Measurements from ENCODE around the gene SNX32. TPM values are rescaled to one million over a fixed set of nuclear protein-coding genes. Genes with fewer than 3 reads are reported as not detected.

SNX32 gene
- polyA plus RNA-seq, 1 donor (not counting 4 experiments of a cell fraction or from before 2014, with no cell fraction given) = 0.12 TPM

DNA sequence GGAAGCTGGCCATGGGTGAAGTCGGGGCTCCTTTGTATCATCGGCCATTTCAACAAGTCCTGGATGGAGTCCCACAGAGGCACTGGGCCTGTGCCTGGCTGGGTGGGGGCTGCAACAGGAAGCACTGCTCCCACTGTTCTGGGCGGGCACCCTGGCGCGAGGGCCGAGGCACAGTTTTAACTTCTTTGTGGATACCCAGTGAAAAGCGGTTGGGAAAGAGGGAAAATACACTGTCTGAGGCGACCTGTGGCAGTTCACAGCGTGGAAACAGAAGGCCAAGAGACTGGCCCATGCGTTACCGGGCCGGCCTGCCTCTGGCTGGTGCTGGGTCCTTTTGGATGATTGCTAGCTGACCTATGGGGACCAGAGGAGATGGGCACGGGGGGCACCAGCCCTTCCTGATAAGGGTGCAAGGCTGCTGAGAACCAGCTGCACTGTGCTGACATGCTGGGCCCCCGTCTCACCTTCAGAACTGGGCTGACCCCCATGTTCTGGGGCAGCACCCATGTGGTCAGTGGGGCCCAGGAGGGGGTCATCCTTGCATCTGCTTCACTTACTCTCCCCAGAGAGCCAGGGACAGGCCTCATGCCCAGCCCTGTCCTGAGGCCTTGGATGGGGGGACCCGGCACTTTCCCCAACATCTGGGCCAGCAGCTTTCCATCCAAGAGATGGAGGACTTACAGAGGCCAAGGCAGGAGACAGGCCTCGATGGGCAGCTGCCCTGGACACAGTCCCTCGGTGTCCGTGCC lies 42.7 kb upstream of the SNX32 start:
- H3K9ac ChIP-seq (ENCODE audit: control insufficient read depth, extremely low read depth, insufficient read depth, low read length) = no peak overlapping the region
- H3K9me1 ChIP-seq (ENCODE audit: control insufficient read depth, extremely low read depth, insufficient read depth, low read length) = no peaks in the 10 kb centered on the region
- peak overlapping the region; percentile 6 for H3K4me2 ChIP-seq (ENCODE audit: control insufficient read depth, extremely low read depth, insufficient read depth, low read depth, low read length)
- FAIRE-seq = no peak
- dilution Hi-C loops (cut with MboI; ENCODE audit: extremely low pct_ligation_motif_present, low sequenced_read_pairs) = no loop called here
- H3K36me3 ChIP-seq (ENCODE audit: control insufficient read depth in 2 of 2, extremely low read depth in 1 of 2, insufficient read depth in 2 of 2, low read length in 2 of 2) = peaks cover 2 to 3% of the 10 kb centered on the region in 2 experiments
- H3K4me3 ChIP-seq (ENCODE audit: control insufficient read depth in 2 of 3, extremely low read depth in 1 of 3, insufficient read depth in 2 of 3, low read depth in 1 of 3, low read length in 3 of 3) = no peak overlapping the region
- H3K79me2 ChIP-seq (ENCODE audit: control insufficient read depth, insufficient read depth, low read length) = no peaks in the 10 kb centered on the region
- TF ChIP-seq, protein P1, sequence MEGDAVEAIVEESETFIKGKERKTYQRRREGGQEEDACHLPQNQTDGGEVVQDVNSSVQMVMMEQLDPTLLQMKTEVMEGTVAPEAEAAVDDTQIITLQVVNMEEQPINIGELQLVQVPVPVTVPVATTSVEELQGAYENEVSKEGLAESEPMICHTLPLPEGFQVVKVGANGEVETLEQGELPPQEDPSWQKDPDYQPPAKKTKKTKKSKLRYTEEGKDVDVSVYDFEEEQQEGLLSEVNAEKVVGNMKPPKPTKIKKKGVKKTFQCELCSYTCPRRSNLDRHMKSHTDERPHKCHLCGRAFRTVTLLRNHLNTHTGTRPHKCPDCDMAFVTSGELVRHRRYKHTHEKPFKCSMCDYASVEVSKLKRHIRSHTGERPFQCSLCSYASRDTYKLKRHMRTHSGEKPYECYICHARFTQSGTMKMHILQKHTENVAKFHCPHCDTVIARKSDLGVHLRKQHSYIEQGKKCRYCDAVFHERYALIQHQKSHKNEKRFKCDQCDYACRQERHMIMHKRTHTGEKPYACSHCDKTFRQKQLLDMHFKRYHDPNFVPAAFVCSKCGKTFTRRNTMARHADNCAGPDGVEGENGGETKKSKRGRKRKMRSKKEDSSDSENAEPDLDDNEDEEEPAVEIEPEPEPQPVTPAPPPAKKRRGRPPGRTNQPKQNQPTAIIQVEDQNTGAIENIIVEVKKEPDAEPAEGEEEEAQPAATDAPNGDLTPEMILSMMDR (optimal IDR thresholded peaks at IDR 0.05 in 1 of 3, IDR thresholded peaks at IDR 0.05 in 1 of 3, conservative IDR thresholded peaks at IDR 0.05 in 1 of 3; ENCODE audit: extremely low read depth in 1 of 3, insufficient read depth in 2 of 3, low read length in 3 of 3) = no peak
- no peak for TF ChIP-seq EZH2 (IDR thresholded peaks at IDR 0.05; ENCODE audit: low read length)
- H3K27me3 ChIP-seq (ENCODE audit: control insufficient read depth, extremely low read depth, insufficient read depth, low read length) = peaks cover 18% of the 10 kb centered on the region
- peaks cover 36% of the 10 kb centered on the region for H3K4me1 ChIP-seq (ENCODE audit: control insufficient read depth, extremely low read depth, insufficient read depth, low read length)
- no peak overlapping the region for H2AFZ ChIP-seq (ENCODE audit: control insufficient read depth, low read length)
- H4K20me1 ChIP-seq (ENCODE audit: control insufficient read depth, extremely low read depth, insufficient read depth, low read length) = no peaks in the 10 kb centered on the region
- no peak for DNase-seq (ENCODE audit: low read depth, low spot score)
- H3K9me3 ChIP-seq (ENCODE audit: control insufficient read depth, low read depth, low read length) = no peaks in the 10 kb centered on the region
- H3K27ac ChIP-seq (ENCODE audit: control insufficient read depth, insufficient read depth, low read length) = no peak overlapping the region

DNA sequence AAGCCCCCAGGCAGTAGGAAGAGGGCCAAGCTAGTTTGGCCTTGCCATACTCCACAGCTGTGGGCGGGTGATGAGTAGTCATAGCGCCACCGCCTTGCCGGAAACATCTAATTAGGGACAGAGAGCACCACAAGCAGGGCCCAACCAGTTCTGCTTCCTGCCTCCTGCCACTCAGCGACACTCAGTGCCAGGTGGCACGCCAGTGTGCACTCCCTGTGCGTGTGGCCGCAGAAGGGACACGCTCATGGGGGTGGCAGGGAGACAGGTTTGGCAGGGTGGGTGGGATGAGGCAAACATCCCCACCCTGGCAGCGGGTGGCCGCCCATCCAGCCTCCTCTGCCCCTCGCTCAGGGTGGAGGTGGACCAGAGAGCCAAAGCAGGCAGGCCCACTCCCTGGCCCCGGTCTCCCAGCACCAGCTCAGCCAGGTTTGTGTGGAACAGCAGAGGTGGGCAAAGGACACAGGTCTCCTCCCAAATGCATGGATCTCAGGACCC lies 42.0 kb upstream of the SNX32 start:
- no peak for TF ChIP-seq EZH2 (IDR thresholded peaks at IDR 0.05; ENCODE audit: low read length)
- TF ChIP-seq, protein P1 (optimal IDR thresholded peaks at IDR 0.05 in 1 of 3, IDR thresholded peaks at IDR 0.05 in 1 of 3, conservative IDR thresholded peaks at IDR 0.05 in 1 of 3; ENCODE audit: extremely low read depth in 1 of 3, insufficient read depth in 2 of 3, low read length in 3 of 3) = no peak
- no peaks in the 10 kb centered on the region for H4K20me1 ChIP-seq (ENCODE audit: control insufficient read depth, extremely low read depth, insufficient read depth, low read length)
- peak overlapping the region; percentile 19 for H3K4me2 ChIP-seq (ENCODE audit: control insufficient read depth, extremely low read depth, insufficient read depth, low read depth, low read length)
- peak; percentile 55 for FAIRE-seq
- H3K27ac ChIP-seq (ENCODE audit: control insufficient read depth, insufficient read depth, low read length) = no peak overlapping the region
- no peaks in the 10 kb centered on the region for H3K9me3 ChIP-seq (ENCODE audit: control insufficient read depth, low read depth, low read length)
- H3K27me3 ChIP-seq (ENCODE audit: control insufficient read depth, extremely low read depth, insufficient read depth, low read length) = peaks cover 18% of the 10 kb centered on the region
- no peaks in the 10 kb centered on the region for H3K9me1 ChIP-seq (ENCODE audit: control insufficient read depth, extremely low read depth, insufficient read depth, low read length)
- H3K36me3 ChIP-seq (ENCODE audit: control insufficient read depth in 2 of 2, extremely low read depth in 1 of 2, insufficient read depth in 2 of 2, low read length in 2 of 2) = peaks cover 2 to 3% of the 10 kb centered on the region in 2 experiments
- H3K79me2 ChIP-seq (ENCODE audit: control insufficient read depth, insufficient read depth, low read length) = no peaks in the 10 kb centered on the region
- H3K9ac ChIP-seq (ENCODE audit: control insufficient read depth, extremely low read depth, insufficient read depth, low read length) = no peak overlapping the region
- H2AFZ ChIP-seq (ENCODE audit: control insufficient read depth, low read length) = no peak overlapping the region
- no peak overlapping the region for H3K4me3 ChIP-seq (ENCODE audit: control insufficient read depth in 2 of 3, extremely low read depth in 1 of 3, insufficient read depth in 2 of 3, low read depth in 1 of 3, low read length in 3 of 3)
- peaks cover 36% of the 10 kb centered on the region for H3K4me1 ChIP-seq (ENCODE audit: control insufficient read depth, extremely low read depth, insufficient read depth, low read length)
- dilution Hi-C loops (cut with MboI; ENCODE audit: extremely low pct_ligation_motif_present, low sequenced_read_pairs) = no loop called here
- no peak for DNase-seq (ENCODE audit: low read depth, low spot score)

Measured in keratinocyte (primary cell).